Measurements from ENCODE around the gene OAF. TPM values are rescaled to one million over a fixed set of nuclear protein-coding genes. Genes with fewer than 3 reads are reported as not detected.

Gene OAF
- total and polyA plus RNA-seq, 3 experiments from 2014 or later: 2.6 to 3.4 (median 3.0) TPM

GRCh38 chr11:120240866-120241265 is 30.0 kb downstream of the OAF start:
- POLR2A ChIA-PET: no interaction called here
- Mint-ChIP-seq H3K27ac (peak overlapping the region in 1 of 8 donors; percentile 68), H3K4me3 (no peak overlapping the region), H3K9me3 (no peaks in the 10 kb centered on the region), H3K36me3 (no peaks in the 10 kb centered on the region), H3K27me3 (peaks cover 32 to 65% of the 10 kb centered on the region in 2 donors), H3K4me1 (peaks cover 0 to 4% (median 0%) of the 10 kb centered on the region in 3 donors)
- Histone ChIP-seq H3K4me1 (ENCODE audit: insufficient read depth, low read length) (no peaks in the 10 kb centered on the region), H3K9me3 (ENCODE audit: low read length) (no peaks in the 10 kb centered on the region), H3K27ac (ENCODE audit: low read depth, low read length) (no peak overlapping the region), H3K27me3 (ENCODE audit: insufficient read depth, low read length, poor library complexity, severe bottlenecking) (peaks cover 8% of the 10 kb centered on the region), H3K36me3 (ENCODE audit: insufficient read depth, low read length) (no peaks in the 10 kb centered on the region), H3K4me3 (ENCODE audit: low read length) (no peak overlapping the region)
- no peak for DNase-seq
- CTCF ChIA-PET: no interaction called here

GRCh38 chr11:120241277-120241676 is 30.4 kb downstream of the OAF start:
- CTCF ChIA-PET: no interaction called here
- Mint-ChIP-seq H3K27ac (no peak overlapping the region), H3K4me1 (peaks cover 0 to 4% (median 0%) of the 10 kb centered on the region in 3 donors), H3K9me3 (no peaks in the 10 kb centered on the region), H3K4me3 (no peak overlapping the region), H3K36me3 (no peaks in the 10 kb centered on the region), H3K27me3 (peaks cover 34 to 62% of the 10 kb centered on the region in 2 donors)
- no peak overlapping the region for H3K4me3 ChIP-seq (ENCODE audit: low read length)
- H3K9me3 ChIP-seq (ENCODE audit: low read length): no peaks in the 10 kb centered on the region
- H3K27me3 ChIP-seq (ENCODE audit: insufficient read depth, low read length, poor library complexity, severe bottlenecking): peaks cover 8% of the 10 kb centered on the region
- no peak overlapping the region for H3K27ac ChIP-seq (ENCODE audit: low read depth, low read length)
- POLR2A ChIA-PET: no interaction called here
- no peaks in the 10 kb centered on the region for H3K4me1 ChIP-seq (ENCODE audit: insufficient read depth, low read length)
- H3K36me3 ChIP-seq (ENCODE audit: insufficient read depth, low read length): no peaks in the 10 kb centered on the region
- DNase-seq: peak in 1 of 5 donors; percentile 11

GRCh38 chr11:120243221-120243620 is 32.4 kb downstream of the OAF start:
- POLR2A ChIA-PET: no interaction called here
- H3K27me3 ChIP-seq (ENCODE audit: insufficient read depth, low read length, poor library complexity, severe bottlenecking): peaks cover 8% of the 10 kb centered on the region
- no peak overlapping the region for H3K4me3 ChIP-seq (ENCODE audit: low read length)
- Mint-ChIP-seq H3K27me3 (peaks cover 31 to 60% of the 10 kb centered on the region in 2 donors), H3K4me3 (no peak overlapping the region), H3K27ac (no peak overlapping the region), H3K36me3 (no peaks in the 10 kb centered on the region), H3K4me1 (peaks cover under 1 to 7% (median 4%) of the 10 kb centered on the region in 3 donors), H3K9me3 (no peaks in the 10 kb centered on the region)
- no peaks in the 10 kb centered on the region for H3K4me1 ChIP-seq (ENCODE audit: insufficient read depth, low read length)
- H3K9me3 ChIP-seq (ENCODE audit: low read length): no peaks in the 10 kb centered on the region
- DNase-seq: no peak
- no peak overlapping the region for H3K27ac ChIP-seq (ENCODE audit: low read depth, low read length)
- CTCF ChIA-PET: no interaction called here
- H3K36me3 ChIP-seq (ENCODE audit: insufficient read depth, low read length): no peaks in the 10 kb centered on the region

GRCh38 chr11:120244476-120245365 is 33.9 kb downstream of the OAF start:
- H3K4me3 Mint-ChIP-seq: no peak overlapping the region
- no peaks in the 10 kb centered on the region for H3K36me3 Mint-ChIP-seq
- H3K9me3 Mint-ChIP-seq: no peaks in the 10 kb centered on the region
- H3K27me3 Mint-ChIP-seq: peaks cover 25 to 50% of the 10 kb centered on the region in 2 donors
- no peak overlapping the region for H3K27ac ChIP-seq (ENCODE audit: low read depth, low read length)
- H3K9me3 ChIP-seq (ENCODE audit: low read length): no peaks in the 10 kb centered on the region
- H3K4me1 ChIP-seq (ENCODE audit: insufficient read depth, low read length): no peaks in the 10 kb centered on the region
- H3K4me1 Mint-ChIP-seq: peaks cover 9 to 20% (median 13%) of the 10 kb centered on the region in 3 donors
- no peak for DNase-seq
- no peak overlapping the region for H3K4me3 ChIP-seq (ENCODE audit: low read length)
- no peak overlapping the region for H3K27ac Mint-ChIP-seq
- CTCF ChIA-PET: no interaction called here
- H3K27me3 ChIP-seq (ENCODE audit: insufficient read depth, low read length, poor library complexity, severe bottlenecking): no peaks in the 10 kb centered on the region
- POLR2A ChIA-PET: no interaction called here
- no peaks in the 10 kb centered on the region for H3K36me3 ChIP-seq (ENCODE audit: insufficient read depth, low read length)

- Histone ChIP-seq H3K27ac (ENCODE audit: low read depth, low read length) (no peak overlapping the region), H3K36me3 (ENCODE audit: insufficient read depth, low read length) (no peaks in the 10 kb centered on the region), H3K4me3 (ENCODE audit: low read length) (no peak overlapping the region), H3K4me1 (ENCODE audit: insufficient read depth, low read length) (no peaks in the 10 kb centered on the region), H3K27me3 (ENCODE audit: insufficient read depth, low read length, poor library complexity, severe bottlenecking) (no peaks in the 10 kb centered on the region), H3K9me3 (ENCODE audit: low read length) (no peaks in the 10 kb centered on the region)
- Mint-ChIP-seq H3K4me3 (no peak overlapping the region), H3K27me3 (peaks cover 22 to 53% of the 10 kb centered on the region in 2 donors), H3K4me1 (peaks cover 8 to 26% (median 13%) of the 10 kb centered on the region in 3 donors), H3K9me3 (no peaks in the 10 kb centered on the region), H3K27ac (no peak overlapping the region), H3K36me3 (no peaks in the 10 kb centered on the region)
- CTCF ChIA-PET: no interaction called here
- no peak for DNase-seq
- POLR2A ChIA-PET: no interaction called here
Observed at GRCh38 chr11:120245434-120245833, 34.6 kb downstream of the OAF start.

- Histone ChIP-seq H3K27me3 (ENCODE audit: insufficient read depth, low read length, poor library complexity, severe bottlenecking) (no peaks in the 10 kb centered on the region), H3K4me1 (ENCODE audit: insufficient read depth, low read length) (no peaks in the 10 kb centered on the region), H3K27ac (ENCODE audit: low read depth, low read length) (no peak overlapping the region), H3K4me3 (ENCODE audit: low read length) (no peak overlapping the region), H3K9me3 (ENCODE audit: low read length) (no peaks in the 10 kb centered on the region), H3K36me3 (ENCODE audit: insufficient read depth, low read length) (no peaks in the 10 kb centered on the region)
- ChIA-PET POLR2A (no interaction called here), CTCF (interaction anchor here (1.3 to 2.6 kb wide), 2 partner anchors 9 to 12 kb away, joined by 3 to 8 read pairs; no protein-coding TSS in a partner anchor)
- no peak overlapping the region for H3K27ac Mint-ChIP-seq
- no peak for DNase-seq
- H3K4me1 Mint-ChIP-seq: peaks cover 6 to 26% (median 13%) of the 10 kb centered on the region in 3 donors
- no peaks in the 10 kb centered on the region for H3K36me3 Mint-ChIP-seq
- H3K27me3 Mint-ChIP-seq: peaks cover 13 to 38% of the 10 kb centered on the region in 2 donors
- H3K9me3 Mint-ChIP-seq: no peaks in the 10 kb centered on the region
- peak overlapping the region in 1 of 7 donors; percentile 34 for H3K4me3 Mint-ChIP-seq
Observed at GRCh38 chr11:120248551-120249278, 37.9 kb downstream of the OAF start.

GRCh38 chr11:120249279-120250262 is 38.7 kb downstream of the OAF start:
- peaks cover 6 to 26% (median 13%) of the 10 kb centered on the region in 3 donors for H3K4me1 Mint-ChIP-seq
- H3K4me1 ChIP-seq (ENCODE audit: insufficient read depth, low read length): no peaks in the 10 kb centered on the region
- no peak overlapping the region for H3K4me3 ChIP-seq (ENCODE audit: low read length)
- DNase-seq: no peak
- H3K9me3 Mint-ChIP-seq: no peaks in the 10 kb centered on the region
- no peak overlapping the region for H3K27ac ChIP-seq (ENCODE audit: low read depth, low read length)
- H3K9me3 ChIP-seq (ENCODE audit: low read length): no peaks in the 10 kb centered on the region
- H3K27me3 ChIP-seq (ENCODE audit: insufficient read depth, low read length, poor library complexity, severe bottlenecking): no peaks in the 10 kb centered on the region
- no peaks in the 10 kb centered on the region for H3K36me3 ChIP-seq (ENCODE audit: insufficient read depth, low read length)
- H3K4me3 Mint-ChIP-seq: no peak overlapping the region
- H3K27me3 Mint-ChIP-seq: peaks cover 10 to 39% of the 10 kb centered on the region in 2 donors
- CTCF ChIA-PET: interaction anchor here (1.3 to 2.6 kb wide), 2 partner anchors 8 to 13 kb away, joined by 3 to 8 read pairs; no protein-coding TSS in a partner anchor
- H3K27ac Mint-ChIP-seq: no peak overlapping the region
- H3K36me3 Mint-ChIP-seq: no peaks in the 10 kb centered on the region
- POLR2A ChIA-PET: no interaction called here
